Sciatic nerve (tissue), 2 donors: ENCODE measurements around the gene MED23. TPM values are rescaled to one million over a fixed set of nuclear protein-coding genes. Genes with fewer than 3 reads are reported as not detected.
"Not testable (repeated sequence)": the region's sequence is repeated elsewhere in the genome, so short reads cannot be mapped to it uniquely, and the experiment has no call there.

Source experiments
- ATAC-seq: fragments of 200-7000 bp; cut with Tn5 transposase; one replicate; pipeline ENCODE4 v1.9.1; 2020; ENCODE audit warnings: mild to moderate bottlenecking, moderate library complexity
- DNase-seq: peaks from one replicate; pipeline ENCODE4 v3.0.0-alpha.2; 2020; ENCODE audit warnings: low spot score
- intact Hi-C: fragments of 100-400 bp; cut with DNase I; formaldehyde crosslinking; loops from one replicate; pipeline ENCODE4 v1.14.2; 2022
- total RNA-seq: library from RNA; stranded (reverse); fragmentation: NEBNext Ultra II Directional; extraction: Animal tissue kit (Norgen Biotek cat#: 25700); gene quantifications from one replicate; pipeline ENCODE4 v1.2.1, GENCODE V29; 2021
- donor health status: DM: no; HTN: no; CAD: no.
- donor health status: DM: no; HTN: no; CAD: no.

Gene MED23
- total RNA-seq, 1 donor from 2014 or later = 32.5 TPM

- ATAC-seq (no peak), DNase-seq (no peak)
- intact Hi-C loops = no loop called here
These were observed 41.5 kb downstream of the MED23 start for GRCh38 chr6:131586543-131586942.

GRCh38 chr6:131581523-131581922 is 46.5 kb downstream of the MED23 start:
- intact Hi-C loops = no loop called here
- ATAC-seq (no peak), DNase-seq (no peak)

DNA sequence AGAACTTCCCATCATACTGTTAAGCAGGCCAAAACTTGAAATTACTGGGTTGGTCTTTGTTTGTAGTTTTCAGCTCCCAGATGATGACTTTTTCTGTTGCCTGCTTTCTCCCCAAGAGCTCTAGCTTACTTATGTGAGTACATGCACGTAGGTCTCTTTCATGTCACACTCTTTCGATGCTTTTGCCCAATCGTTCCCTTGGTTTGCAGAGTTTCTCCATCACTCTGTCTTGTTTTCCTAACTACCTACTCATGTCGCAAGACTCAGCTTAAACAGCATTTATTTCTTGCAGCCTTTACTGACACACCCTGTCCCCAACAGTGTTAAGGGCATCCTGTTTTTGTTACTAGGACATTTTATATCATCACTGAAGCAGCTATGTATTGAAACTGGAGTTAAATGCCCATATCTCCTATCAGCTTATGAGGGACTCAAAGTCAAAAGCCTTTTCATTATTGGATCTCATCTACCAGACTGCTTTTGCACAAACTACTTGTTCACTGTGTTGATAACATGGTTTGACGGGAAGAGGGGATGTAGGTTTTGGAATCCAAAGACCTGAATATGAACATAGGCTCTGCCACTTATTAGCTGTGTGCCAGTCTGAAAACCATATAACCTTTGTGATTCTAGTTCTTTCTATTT is 52.1 kb downstream of the MED23 start:
- DNase-seq (no peak), ATAC-seq (no peak)
- intact Hi-C loops = no loop called here

DNA sequence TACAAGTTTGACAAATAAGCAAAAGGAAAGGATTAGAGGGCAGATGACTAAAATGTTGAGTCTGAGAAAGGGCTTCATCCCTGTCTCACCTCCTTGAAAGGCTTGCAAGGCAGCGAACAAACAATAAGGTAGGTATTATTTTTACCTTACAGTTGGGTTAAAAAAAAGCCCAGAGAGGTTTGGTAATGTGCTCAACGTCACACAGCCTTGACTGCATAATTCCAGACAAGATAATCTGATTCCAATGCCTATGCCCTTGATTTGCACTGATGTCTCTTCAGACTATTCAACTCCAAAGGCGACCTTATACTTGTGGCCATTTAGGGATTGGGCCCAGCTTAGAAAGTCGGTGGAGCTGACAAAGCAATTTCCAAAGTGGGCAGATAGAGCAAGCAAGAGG is 53.4 kb downstream of the MED23 start:
- ATAC-seq = no peak
- DNase-seq = no peak
- intact Hi-C loops = no loop called here

GRCh38 chr6:131574133-131574532 is 53.9 kb downstream of the MED23 start:
- intact Hi-C loops = no loop called here
- DNase-seq (no peak), ATAC-seq (no peak)

DNA sequence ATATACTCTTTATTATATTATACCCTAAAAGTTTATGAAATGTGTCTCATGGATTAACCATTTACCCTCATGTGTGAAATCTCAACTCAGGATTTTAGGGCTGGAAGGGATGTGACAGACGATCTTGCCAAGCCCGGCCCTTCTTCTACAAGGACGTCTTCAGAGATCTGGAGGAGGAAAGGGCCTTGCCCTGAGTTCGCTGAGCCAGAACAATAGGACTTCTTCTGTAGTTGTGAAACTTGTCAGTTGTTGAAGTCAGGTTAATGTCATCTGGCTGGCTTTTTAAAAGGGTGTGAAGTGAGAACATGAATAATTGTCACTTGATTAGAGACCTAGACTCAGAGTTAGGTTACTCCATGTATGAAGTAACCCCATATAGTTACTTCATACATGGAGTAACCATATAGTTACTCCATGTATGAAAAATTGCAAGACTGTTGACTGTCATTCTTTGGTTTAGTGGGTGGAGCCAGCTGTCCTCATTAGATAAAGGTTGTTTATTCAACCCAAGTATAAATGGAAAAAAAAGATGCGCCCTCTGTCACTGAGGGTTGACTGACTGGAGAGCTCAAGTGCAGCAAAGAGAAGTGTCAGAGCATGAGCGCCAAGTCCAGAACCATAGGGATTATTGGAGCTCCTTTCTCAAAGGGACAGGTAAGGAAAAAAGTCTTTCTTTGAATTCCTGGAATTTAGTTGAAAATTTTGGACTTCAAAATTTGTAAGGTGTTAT is 55.2 kb downstream of the MED23 start, which contains the start of gene ARG1:
TSS of gene ARG1 (plus strand) at position 541 of the 730 bp plus-strand sequence. CDS start at position 598, 57 bp downstream.
- ATAC-seq = no peak
- intact Hi-C loops = no loop called here
- no peak for DNase-seq

DNA sequence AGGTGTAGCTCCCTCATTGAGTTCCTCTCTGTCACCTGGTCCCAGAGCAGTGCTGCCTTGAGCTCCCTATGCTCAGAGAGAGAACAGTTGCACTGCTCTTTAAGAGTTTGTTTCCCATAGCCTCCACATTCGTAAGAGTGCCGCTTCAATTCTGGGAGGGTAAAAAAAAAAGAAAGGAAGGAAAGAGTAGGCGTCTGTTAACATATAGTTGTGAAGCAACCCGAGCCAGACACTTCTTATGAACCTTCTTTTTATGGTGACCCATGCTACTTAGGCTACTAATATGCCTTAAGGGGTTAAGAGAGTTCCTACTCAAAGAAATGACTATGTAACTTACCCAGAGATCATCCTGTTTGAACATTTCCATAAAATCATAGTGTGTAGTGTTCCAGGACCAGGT is 59.3 kb downstream of the MED23 start:
- DNase-seq (no peak), ATAC-seq (no peak)
- intact Hi-C loops = no loop called here

DNA sequence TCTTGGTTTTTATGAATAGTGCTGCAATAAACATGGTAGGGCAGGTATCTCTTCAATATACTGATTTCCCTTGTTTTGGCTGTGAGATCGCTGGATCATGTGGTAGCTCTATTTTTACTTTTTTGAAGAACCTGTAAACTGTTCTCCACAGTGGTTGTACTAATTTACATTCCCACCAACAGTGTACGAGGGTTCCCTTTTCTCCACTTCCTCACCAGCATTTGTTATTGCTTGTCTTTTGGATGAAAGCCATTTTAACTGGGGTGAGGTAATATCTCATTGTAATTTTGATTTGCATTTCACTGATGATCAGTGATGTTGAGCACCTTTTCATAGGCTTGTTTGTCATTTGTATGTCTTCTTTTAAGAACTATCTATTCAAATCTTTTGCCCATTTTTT is 63.0 kb downstream of the MED23 start:
- ATAC-seq (no peak), DNase-seq (no peak)
- intact Hi-C loops = no loop called here

DNA sequence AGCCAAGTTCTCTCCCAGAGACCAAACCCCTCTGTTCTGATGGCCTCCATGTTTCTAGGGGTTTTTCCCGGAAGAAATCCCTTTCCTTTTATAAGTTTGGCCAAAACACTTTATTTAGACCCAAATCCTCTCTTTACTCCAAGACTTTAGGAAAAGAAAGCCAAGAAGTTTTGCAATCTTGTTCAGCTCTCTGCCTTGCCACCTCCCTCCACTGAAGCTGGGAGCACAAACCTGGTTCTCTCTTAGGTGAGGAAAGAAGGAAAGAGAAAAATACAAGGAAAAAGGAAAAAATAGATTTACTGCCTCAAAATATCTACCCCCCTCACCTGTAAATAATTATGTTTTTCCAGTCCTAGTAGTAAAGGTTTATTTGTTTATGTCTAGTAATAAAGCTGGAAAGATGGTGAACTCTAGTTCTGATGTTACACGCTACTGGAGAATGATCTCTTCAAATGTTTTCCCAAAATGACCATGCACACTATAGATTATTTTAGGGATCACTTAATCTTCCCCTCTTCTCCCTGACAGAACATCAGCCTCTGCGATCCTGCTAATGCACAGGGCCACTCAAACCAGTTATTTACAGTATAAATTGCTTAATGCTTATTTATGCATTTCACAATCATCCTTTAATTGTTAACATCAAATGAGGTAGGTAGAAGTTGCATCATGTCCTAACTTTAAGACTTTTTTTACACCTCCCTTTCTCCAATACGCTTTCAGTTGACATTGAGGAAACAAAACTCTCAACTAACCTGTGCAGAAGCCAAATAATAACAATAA is 65.9 kb downstream of the MED23 start:
- intact Hi-C loops = no loop called here
- ATAC-seq (no peak), DNase-seq (no peak)

- no peak for DNase-seq
- intact Hi-C loops = no loop called here
- ATAC-seq = no peak
These were observed 69.1 kb downstream of the MED23 start for GRCh38 chr6:131558922-131559321.

- intact Hi-C loops = no loop called here
- no peak for DNase-seq
- peak; percentile 80 for ATAC-seq
These were observed 72.0 kb downstream of the MED23 start for GRCh38 chr6:131555992-131556391.

DNA sequence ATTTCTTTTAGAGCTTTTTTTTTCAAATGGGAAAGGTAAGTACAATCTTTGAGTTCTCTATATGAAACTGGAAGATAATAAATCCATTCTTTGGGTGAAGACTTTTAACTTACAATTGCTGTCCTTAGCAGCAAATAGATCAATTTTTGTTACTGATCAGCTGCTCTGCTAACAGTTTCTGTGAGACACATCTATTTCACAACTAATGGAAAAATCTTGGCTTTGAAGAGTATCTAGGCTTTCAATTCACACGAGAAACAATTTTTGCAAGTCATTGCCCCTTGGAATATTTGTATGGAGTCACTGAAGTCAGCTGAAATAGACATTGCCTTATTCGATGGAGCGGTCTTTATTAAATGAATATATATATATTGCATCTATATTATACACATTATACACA is 75.5 kb downstream of the MED23 start:
- ATAC-seq (no peak), DNase-seq (no peak)
- intact Hi-C loops = no loop called here

- no peak for ATAC-seq
- intact Hi-C loops = no loop called here
These were observed 76.1 kb downstream of the MED23 start for GRCh38 chr6:131551902-131552301.

DNA sequence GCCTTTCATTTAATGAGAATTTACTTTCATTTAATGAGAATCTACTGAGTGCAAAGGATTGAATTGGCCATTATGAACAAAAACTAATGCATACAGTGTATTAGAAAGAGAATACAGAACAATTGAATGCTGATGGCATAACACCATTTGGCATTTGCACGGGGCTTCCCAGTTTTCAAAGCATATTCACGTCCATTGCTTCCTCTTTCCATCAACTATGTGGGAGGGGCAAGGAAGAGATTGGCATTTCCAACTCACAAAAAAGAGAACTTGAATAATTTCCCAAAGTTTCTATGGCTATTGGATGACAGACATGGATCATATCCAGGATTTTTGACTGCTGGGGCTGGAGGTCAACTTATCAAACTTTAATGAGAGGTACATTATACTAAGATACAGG is 78.2 kb downstream of the MED23 start:
- DNase-seq (no peak), ATAC-seq (no peak)
- intact Hi-C loops = no loop called here

More at GRCh38 chr6:131551902-131552301, 76.1 kb downstream of the MED23 start:
- no peak for DNase-seq

DNA sequence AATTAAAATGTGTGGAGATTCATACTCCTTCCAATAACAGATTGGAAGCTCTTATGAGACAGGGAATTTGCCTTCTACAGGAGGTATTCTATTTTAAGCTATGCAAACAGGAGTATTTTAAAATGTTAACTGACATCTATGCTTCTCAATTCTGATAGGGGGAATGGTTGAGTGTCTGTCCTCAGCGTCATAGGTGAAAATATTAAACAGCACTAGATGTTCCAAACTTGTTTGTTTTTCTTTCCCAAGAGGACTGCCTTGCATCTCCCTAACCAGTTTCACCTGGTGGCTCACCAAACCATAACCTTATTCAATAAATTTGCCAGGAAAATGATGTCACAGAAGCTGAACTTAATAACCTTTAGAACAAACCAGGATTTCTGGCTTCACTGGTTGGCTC is 79.6 kb downstream of the MED23 start:
- intact Hi-C loops = no loop called here
- ATAC-seq (no peak), DNase-seq (no peak)

- intact Hi-C loops = no loop called here
- ATAC-seq (no peak), DNase-seq (no peak)
These were observed 80.6 kb downstream of the MED23 start for GRCh38 chr6:131547488-131547887.

GRCh38 chr6:131545317-131545716 is 82.7 kb downstream of the MED23 start:
- DNase-seq (no peak), ATAC-seq (no peak)
- intact Hi-C loops = no loop called here

DNA sequence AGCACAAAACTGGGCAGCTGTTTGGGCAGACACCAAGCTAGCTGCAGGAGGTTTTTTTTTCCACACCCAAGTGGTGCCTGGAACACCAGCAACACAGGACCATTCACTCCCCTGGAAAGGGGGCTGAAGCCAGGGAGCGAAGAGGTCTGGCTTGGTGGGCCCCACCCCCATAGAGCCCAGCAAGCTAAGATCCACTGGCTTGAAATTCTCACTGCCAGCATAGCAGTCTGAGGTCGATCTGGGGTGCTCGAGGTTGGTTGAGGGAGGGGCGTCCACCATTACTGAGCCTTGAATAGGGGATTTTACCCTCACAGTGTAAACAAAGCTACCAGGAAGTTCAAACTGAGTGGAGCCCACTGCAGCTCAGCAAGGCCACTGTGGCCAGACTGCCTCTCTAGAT is 89.4 kb downstream of the MED23 start:
- not testable (repeated sequence) for ATAC-seq
- intact Hi-C loops = loop anchor here (10.0 kb wide), 1 partner anchor 354 kb away; no protein-coding TSS in a partner anchor

DNA sequence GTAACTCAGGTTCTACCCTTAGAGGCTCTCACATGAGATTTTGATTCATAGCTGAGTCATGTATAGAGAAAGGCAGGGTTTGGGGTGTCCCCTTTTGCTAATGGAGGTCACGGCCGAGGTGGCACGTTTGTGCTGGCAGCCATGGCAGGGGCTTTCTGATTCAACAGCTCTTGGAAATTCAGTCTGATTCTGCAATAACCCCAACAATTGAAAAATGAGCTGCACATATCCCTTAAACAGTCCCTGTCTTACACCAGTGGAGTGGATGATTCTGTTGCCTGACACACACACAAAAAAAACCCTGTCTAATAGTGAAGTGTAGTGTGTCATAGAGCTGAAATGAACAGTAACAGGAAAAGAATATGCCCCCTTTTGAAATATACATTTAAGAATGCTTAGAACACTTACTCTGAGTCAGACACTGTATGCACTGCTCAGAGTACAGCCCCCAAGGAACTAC is 95.4 kb downstream of the MED23 start:
- intact Hi-C loops = loop anchor here (10.0 kb wide), 1 partner anchor 348 kb away; no protein-coding TSS in a partner anchor
- ATAC-seq = no peak
- DNase-seq = no peak

More for the DNA sequence above, 89.4 kb downstream of the MED23 start:
- DNase-seq = not testable (repeated sequence)

DNA sequence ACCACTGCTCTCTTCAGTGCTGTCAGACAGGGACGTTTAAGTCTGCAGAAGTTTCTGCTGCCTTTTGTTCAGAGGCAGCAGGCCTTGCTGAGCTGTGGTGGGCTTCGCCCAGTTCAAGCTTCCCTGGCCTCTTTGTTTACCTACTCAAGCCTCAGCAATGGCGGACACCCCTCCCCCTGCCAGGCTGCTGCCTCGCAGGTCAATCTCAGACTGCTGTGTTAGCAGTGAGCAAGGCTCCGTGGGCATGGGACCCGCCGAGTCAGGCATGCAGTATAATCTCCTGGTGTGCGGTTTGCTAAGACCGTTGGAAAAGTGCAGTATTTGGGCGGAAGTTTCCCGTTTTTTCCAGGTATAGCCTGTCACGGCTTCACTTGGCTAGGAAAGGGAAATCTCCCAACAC is 96.4 kb downstream of the MED23 start:
- not testable (repeated sequence) for DNase-seq, ATAC-seq
- intact Hi-C loops = loop anchor here (10.0 kb wide), 1 partner anchor 347 kb away; no protein-coding TSS in a partner anchor
